Measurements from ENCODE around the gene MBP.

Gene MBP

DNA sequence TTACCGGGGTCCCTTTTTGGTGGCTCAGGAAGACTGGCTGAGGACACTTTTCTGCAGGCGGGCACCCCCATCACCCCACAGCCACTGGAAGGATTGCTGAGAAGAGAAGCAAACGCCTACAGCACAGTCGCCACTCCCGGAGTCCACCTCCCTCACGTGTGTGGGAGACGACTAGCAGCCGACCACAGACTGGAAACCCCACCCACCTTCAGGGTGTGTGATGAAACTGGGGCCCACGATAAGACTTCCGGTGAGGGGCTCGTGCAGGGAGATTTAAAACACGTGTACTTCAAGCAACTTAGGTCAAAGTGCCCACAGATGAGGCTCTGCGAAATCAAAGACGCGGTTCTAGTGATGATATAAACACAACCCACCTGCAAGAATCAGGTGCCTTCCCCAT, 26.3 kb downstream of the MBP start:
- no peak overlapping the region for H2BK120ac ChIP-seq (ENCODE audit: low read depth, low read length)
- no peak overlapping the region for H3K4me3 ChIP-seq (ENCODE audit: low read length)
- H3K4me1 ChIP-seq (ENCODE audit: control insufficient read depth, low read depth, low read length): no peaks in the 10 kb centered on the region
- H2BK15ac ChIP-seq (replicated peaks; ENCODE audit: low read depth): no peak overlapping the region
- H4K8ac ChIP-seq (ENCODE audit: low read depth, low read length): no peak overlapping the region
- no peak overlapping the region for H3K27ac ChIP-seq (ENCODE audit: low read depth, low read length)
- H3K4ac ChIP-seq (ENCODE audit: low read depth, low read length): no peak overlapping the region
- no peaks in the 10 kb centered on the region for H3K79me1 ChIP-seq (ENCODE audit: low read length)
- no peaks in the 10 kb centered on the region for H3K36me3 ChIP-seq (ENCODE audit: control insufficient read depth, insufficient read depth, low read length)
- no peak overlapping the region for H4K5ac ChIP-seq (ENCODE audit: low read length)
- H3K4me2 ChIP-seq (ENCODE audit: low read length): no peak overlapping the region
- H3K27me3 ChIP-seq (ENCODE audit: insufficient read depth, low read length, poor library complexity): no peaks in the 10 kb centered on the region
- H3K56ac ChIP-seq (ENCODE audit: low read length): no peak overlapping the region
- no peak overlapping the region for H2AK5ac ChIP-seq (ENCODE audit: low read length)
- H2BK5ac ChIP-seq (ENCODE audit: low read length): no peak overlapping the region
- no CpG with 5 or more reads among the region's 15 CpGs for WGBS (ENCODE audit: extremely low coverage, insufficient coverage, low lambda C conversion rate)
- H3K79me2 ChIP-seq (ENCODE audit: control insufficient read depth, insufficient read depth, low read length): no peaks in the 10 kb centered on the region
- H3K9ac ChIP-seq (ENCODE audit: low read length): no peak overlapping the region
- DNase-seq: no peak
- H3K23ac ChIP-seq (ENCODE audit: low read length): no peak overlapping the region
- no peak overlapping the region for H3K18ac ChIP-seq (ENCODE audit: low read length)

- Histone ChIP-seq H3K23ac (ENCODE audit: low read length) (no peak overlapping the region), H2BK120ac (ENCODE audit: low read depth, low read length) (no peak overlapping the region), H4K8ac (ENCODE audit: low read depth, low read length) (no peak overlapping the region), H2BK15ac (replicated peaks; ENCODE audit: low read depth) (no peak overlapping the region), H3K4me3 (ENCODE audit: low read length) (no peak overlapping the region), H3K27me3 (ENCODE audit: insufficient read depth, low read length, poor library complexity) (no peaks in the 10 kb centered on the region), H3K36me3 (ENCODE audit: control insufficient read depth, insufficient read depth, low read length) (no peaks in the 10 kb centered on the region), H3K18ac (ENCODE audit: low read length) (no peak overlapping the region), H3K79me1 (ENCODE audit: low read length) (no peaks in the 10 kb centered on the region), H3K4ac (ENCODE audit: low read depth, low read length) (no peak overlapping the region), H2BK5ac (ENCODE audit: low read length) (no peak overlapping the region), H4K5ac (ENCODE audit: low read length) (no peak overlapping the region), H3K4me1 (ENCODE audit: control insufficient read depth, low read depth, low read length) (no peaks in the 10 kb centered on the region), H2AK5ac (ENCODE audit: low read length) (no peak overlapping the region), H3K27ac (ENCODE audit: low read depth, low read length) (no peak overlapping the region), H3K79me2 (ENCODE audit: control insufficient read depth, insufficient read depth, low read length) (no peaks in the 10 kb centered on the region), H3K56ac (ENCODE audit: low read length) (no peak overlapping the region), H3K9ac (ENCODE audit: low read length) (no peak overlapping the region), H3K4me2 (ENCODE audit: low read length) (no peak overlapping the region)
- no peak for DNase-seq
- whole genome bisulfite sequencing (ENCODE audit: extremely low coverage, insufficient coverage, low lambda C conversion rate): no CpG with 5 or more reads among the region's 3 CpGs
Measured at GRCh38 chr18:77105680-77106079, 26.9 kb downstream of the MBP start.

DNA sequence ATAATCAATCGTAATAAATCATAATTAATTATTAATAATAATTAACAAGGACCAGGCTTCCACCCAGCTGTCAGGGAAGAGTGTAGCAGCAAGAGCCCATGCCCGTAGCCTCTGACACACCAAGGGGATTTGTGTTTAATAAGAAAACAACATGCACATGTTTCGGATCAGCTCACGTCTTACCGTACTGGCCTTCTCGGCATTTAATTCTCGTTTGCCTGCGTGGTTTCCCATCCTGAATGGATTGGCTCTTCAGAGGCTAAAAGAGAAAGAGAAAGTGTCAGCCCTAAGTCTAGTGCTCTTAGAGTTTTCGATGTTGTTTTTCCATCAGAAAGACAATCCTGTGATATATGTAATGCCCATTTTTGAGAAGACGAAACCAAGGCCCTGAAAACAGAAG, 27.6 kb downstream of the MBP start:
- no peak overlapping the region for H3K18ac ChIP-seq (ENCODE audit: low read length)
- H4K8ac ChIP-seq (ENCODE audit: low read depth, low read length): no peak overlapping the region
- H3K56ac ChIP-seq (ENCODE audit: low read length): no peak overlapping the region
- H3K23ac ChIP-seq (ENCODE audit: low read length): no peak overlapping the region
- no peaks in the 10 kb centered on the region for H3K79me2 ChIP-seq (ENCODE audit: control insufficient read depth, insufficient read depth, low read length)
- no peak overlapping the region for H2BK120ac ChIP-seq (ENCODE audit: low read depth, low read length)
- no peak overlapping the region for H2BK15ac ChIP-seq (replicated peaks; ENCODE audit: low read depth)
- H3K9ac ChIP-seq (ENCODE audit: low read length): no peak overlapping the region
- H3K27ac ChIP-seq (ENCODE audit: low read depth, low read length): no peak overlapping the region
- H3K36me3 ChIP-seq (ENCODE audit: control insufficient read depth, insufficient read depth, low read length): no peaks in the 10 kb centered on the region
- peaks cover 2% of the 10 kb centered on the region for H3K4me1 ChIP-seq (ENCODE audit: control insufficient read depth, low read depth, low read length)
- WGBS (ENCODE audit: extremely low coverage, insufficient coverage, low lambda C conversion rate): no CpG with 5 or more reads among the region's 10 CpGs
- no peak overlapping the region for H3K4ac ChIP-seq (ENCODE audit: low read depth, low read length)
- H3K79me1 ChIP-seq (ENCODE audit: low read length): no peaks in the 10 kb centered on the region
- no peak overlapping the region for H2AK5ac ChIP-seq (ENCODE audit: low read length)
- DNase-seq: no peak
- H3K27me3 ChIP-seq (ENCODE audit: insufficient read depth, low read length, poor library complexity): no peaks in the 10 kb centered on the region
- no peak overlapping the region for H3K4me3 ChIP-seq (ENCODE audit: low read length)
- no peak overlapping the region for H4K5ac ChIP-seq (ENCODE audit: low read length)
- no peak overlapping the region for H3K4me2 ChIP-seq (ENCODE audit: low read length)
- H2BK5ac ChIP-seq (ENCODE audit: low read length): no peak overlapping the region

- Histone ChIP-seq H3K79me1 (ENCODE audit: low read length) (no peaks in the 10 kb centered on the region), H2BK5ac (ENCODE audit: low read length) (no peak overlapping the region), H3K79me2 (ENCODE audit: control insufficient read depth, insufficient read depth, low read length) (no peaks in the 10 kb centered on the region), H3K4me3 (ENCODE audit: low read length) (no peak overlapping the region), H2AK5ac (ENCODE audit: low read length) (no peak overlapping the region), H3K4me1 (ENCODE audit: control insufficient read depth, low read depth, low read length) (peaks cover 7% of the 10 kb centered on the region), H3K18ac (ENCODE audit: low read length) (peak overlapping the region; percentile 20), H3K27ac (ENCODE audit: low read depth, low read length) (no peak overlapping the region), H4K8ac (ENCODE audit: low read depth, low read length) (no peak overlapping the region), H3K36me3 (ENCODE audit: control insufficient read depth, insufficient read depth, low read length) (no peaks in the 10 kb centered on the region), H3K4ac (ENCODE audit: low read depth, low read length) (no peak overlapping the region), H3K9ac (ENCODE audit: low read length) (no peak overlapping the region), H3K4me2 (ENCODE audit: low read length) (no peak overlapping the region), H4K5ac (ENCODE audit: low read length) (no peak overlapping the region), H3K23ac (ENCODE audit: low read length) (no peak overlapping the region), H2BK120ac (ENCODE audit: low read depth, low read length) (no peak overlapping the region), H3K27me3 (ENCODE audit: insufficient read depth, low read length, poor library complexity) (no peaks in the 10 kb centered on the region), H2BK15ac (replicated peaks; ENCODE audit: low read depth) (no peak overlapping the region), H3K56ac (ENCODE audit: low read length) (no peak overlapping the region)
- no CpG with 5 or more reads among the region's 11 CpGs for WGBS (ENCODE audit: extremely low coverage, insufficient coverage, low lambda C conversion rate)
- DNase-seq: no peak
Measured at GRCh38 chr18:77103991-77104531, 28.5 kb downstream of the MBP start.

DNA sequence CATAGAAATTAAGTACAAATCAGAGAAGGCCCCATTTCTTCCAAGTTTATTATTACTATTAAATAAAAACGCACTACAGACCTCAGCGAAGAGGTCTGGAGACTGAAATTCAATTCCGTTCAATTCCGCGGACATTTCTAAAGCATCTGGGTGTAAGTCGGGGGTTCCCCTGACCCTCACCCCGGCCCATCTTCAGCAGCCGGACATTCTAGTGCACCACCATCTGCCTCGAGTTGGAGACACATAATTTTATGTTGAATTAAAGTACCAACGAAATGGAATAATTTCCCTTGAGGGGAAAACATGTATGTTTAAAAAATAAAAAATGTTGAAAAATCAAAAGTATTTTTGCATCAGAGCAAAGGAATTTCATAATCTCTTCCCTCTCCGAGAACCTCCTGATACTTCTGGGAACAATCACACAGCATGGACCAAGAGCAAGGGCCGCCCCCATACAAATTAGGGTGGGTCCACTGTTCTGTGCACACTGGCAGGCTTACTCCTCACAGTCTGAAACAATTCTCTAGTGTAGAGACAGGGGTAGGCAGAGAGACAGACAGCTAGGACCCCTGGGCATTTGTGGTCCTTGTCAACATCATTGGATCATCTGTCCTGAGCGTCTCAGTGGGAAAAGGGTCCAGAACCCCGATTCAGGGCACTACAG, 29.3 kb downstream of the MBP start:
- no peak overlapping the region for H3K27ac ChIP-seq (ENCODE audit: low read depth, low read length)
- H2BK120ac ChIP-seq (ENCODE audit: low read depth, low read length): no peak overlapping the region
- H3K4me1 ChIP-seq (ENCODE audit: control insufficient read depth, low read depth, low read length): peaks cover 13% of the 10 kb centered on the region
- no peaks in the 10 kb centered on the region for H3K36me3 ChIP-seq (ENCODE audit: control insufficient read depth, insufficient read depth, low read length)
- H3K4ac ChIP-seq (ENCODE audit: low read depth, low read length): no peak overlapping the region
- H4K5ac ChIP-seq (ENCODE audit: low read length): no peak overlapping the region
- no peak overlapping the region for H3K56ac ChIP-seq (ENCODE audit: low read length)
- WGBS (ENCODE audit: extremely low coverage, insufficient coverage, low lambda C conversion rate): no CpG with 5 or more reads among the region's 14 CpGs
- H4K8ac ChIP-seq (ENCODE audit: low read depth, low read length): no peak overlapping the region
- H2BK5ac ChIP-seq (ENCODE audit: low read length): no peak overlapping the region
- H3K4me3 ChIP-seq (ENCODE audit: low read length): no peak overlapping the region
- no peaks in the 10 kb centered on the region for H3K27me3 ChIP-seq (ENCODE audit: insufficient read depth, low read length, poor library complexity)
- no peak overlapping the region for H3K9ac ChIP-seq (ENCODE audit: low read length)
- no peak overlapping the region for H3K23ac ChIP-seq (ENCODE audit: low read length)
- no peaks in the 10 kb centered on the region for H3K79me1 ChIP-seq (ENCODE audit: low read length)
- no peak overlapping the region for H3K4me2 ChIP-seq (ENCODE audit: low read length)
- no peak overlapping the region for H2AK5ac ChIP-seq (ENCODE audit: low read length)
- no peak overlapping the region for H2BK15ac ChIP-seq (replicated peaks; ENCODE audit: low read depth)
- no peak for DNase-seq
- peak overlapping the region; percentile 20 for H3K18ac ChIP-seq (ENCODE audit: low read length)
- H3K79me2 ChIP-seq (ENCODE audit: control insufficient read depth, insufficient read depth, low read length): no peaks in the 10 kb centered on the region

Measured in mesendoderm (in vitro differentiated cells).